ENCODE results near the gene RAB3A. TPM values are rescaled to one million over a fixed set of nuclear protein-coding genes. Genes with fewer than 3 reads are reported as not detected.

RAB3A gene
- polyA plus RNA-seq, 2 of the 4 experiments (the other 2 are of a cell fraction): 0.39 to 1.0 TPM

- ChIA-PET CTCF (interaction anchor here (0.8 to 8.9 kb wide), 4 partner anchors 11 to 208 kb away, joined by 3 to 86 read pairs (median 12); partner anchors contain the start of gene MPV17L2), POLR2A (interaction anchor here (1.0 to 2.0 kb wide), 5 partner anchors 11 to 183 kb away, joined by 3 to 14 read pairs (median 5); partner anchors contain the start of genes GDF15, JUND and MPV17L2)
- no peak for FAIRE-seq
- Histone ChIP-seq H3K4me3 (peak overlapping the region; percentile 57), H3K27ac (peak overlapping the region in 1 of 2 experiments; percentile 73; a peak in 3 of 6 replicates), H3K4me2 (peak overlapping the region; percentile 84), H3K9me3 (no peaks in the 10 kb centered on the region), H3K4me1 (peaks cover 10% of the 10 kb centered on the region; the same call in 2 of the 3 replicates)
- 0% methylated on average over 6 of the region's 38 CpGs for WGBS (ENCODE audit: missing lambda C conversion rate)
- peak; percentile 33 to 36 for ATAC-seq
- no peak for TF ChIP-seq ESRRA (IDR thresholded peaks at IDR 0.05; ENCODE audit: borderline replicate concordance, low read length)
- TF ChIP-seq CBX8 (IDR thresholded peaks at IDR 0.05): no peak
- no peak for TF ChIP-seq CTCF (IDR thresholded peaks at IDR 0.05)
- no peak for TF ChIP-seq FOSL2 (IDR thresholded peaks at IDR 0.05)
- TF ChIP-seq FOSL2 (CRISPR knock-in tag; IDR thresholded peaks at IDR 0.05): no peak
- no peak for TF ChIP-seq TFCP2L1 (CRISPR knock-in tag; IDR thresholded peaks at IDR 0.05)
- TF ChIP-seq GATA3 (IDR thresholded peaks at IDR 0.05; ENCODE audit: borderline replicate concordance): no peak
- TF ChIP-seq PBX3 (IDR thresholded peaks at IDR 0.05): no peak
- TF ChIP-seq ATOH8 (CRISPR knock-in tag; IDR thresholded peaks at IDR 0.05; ENCODE audit: low read depth): no peak
- TF ChIP-seq SREBF2 (IDR thresholded peaks at IDR 0.05): no peak
- TF ChIP-seq BCL3 (IDR thresholded peaks at IDR 0.05): no peak
- no peak for TF ChIP-seq USF2 (IDR thresholded peaks at IDR 0.05)
- TF ChIP-seq ZC3H11A (IDR thresholded peaks at IDR 0.05): no peak
- TF ChIP-seq KDM1A (IDR thresholded peaks at IDR 0.05; ENCODE audit: low read depth): no peak
- TF ChIP-seq MYC (IDR thresholded peaks at IDR 0.05; ENCODE audit: borderline replicate concordance, low read length): no peak
- TF ChIP-seq RNF2 (IDR thresholded peaks at IDR 0.05; ENCODE audit: borderline replicate concordance, low read depth): no peak
- TF ChIP-seq PHF8 (IDR thresholded peaks at IDR 0.05; ENCODE audit: borderline replicate concordance, low read depth): no peak
- no peak for TF ChIP-seq ZSCAN20 (CRISPR knock-in tag; IDR thresholded peaks at IDR 0.05)
- TF ChIP-seq E2F6 (IDR thresholded peaks at IDR 0.05; ENCODE audit: borderline replicate concordance, low read depth): no peak
- DNase-seq (ENCODE audit: low read depth in 1 of 2, low spot score in 1 of 2): no peak
Measured at GRCh38 chr19:18203408-18203862, 407 bp downstream of the RAB3A start.

All from A549 (cell line).